Measurements from ENCODE around the gene MADD. TPM values are rescaled to one million over a fixed set of nuclear protein-coding genes. Genes with fewer than 3 reads are reported as not detected.

The MADD gene
- total and polyA plus RNA-seq, 10 of the 15 experiments (the other 5 are each of a cell fraction or from before 2014, with no cell fraction given), result 0.47 to 35.4 (median 17.6) TPM

GRCh38 chr11:47253660-47254059, 16.3 kb upstream of the MADD start (continued):
- TF ChIP-seq, protein P1, sequence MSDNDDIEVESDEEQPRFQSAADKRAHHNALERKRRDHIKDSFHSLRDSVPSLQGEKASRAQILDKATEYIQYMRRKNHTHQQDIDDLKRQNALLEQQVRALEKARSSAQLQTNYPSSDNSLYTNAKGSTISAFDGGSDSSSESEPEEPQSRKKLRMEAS (IDR thresholded peaks at IDR 0.05; ENCODE audit: low read depth, low read length), result no peak
- TF ChIP-seq TCF3 (IDR thresholded peaks at IDR 0.05; ENCODE audit: borderline replicate concordance, insufficient read depth, low read depth, low read length), result no peak
- TF ChIP-seq, protein P2, sequence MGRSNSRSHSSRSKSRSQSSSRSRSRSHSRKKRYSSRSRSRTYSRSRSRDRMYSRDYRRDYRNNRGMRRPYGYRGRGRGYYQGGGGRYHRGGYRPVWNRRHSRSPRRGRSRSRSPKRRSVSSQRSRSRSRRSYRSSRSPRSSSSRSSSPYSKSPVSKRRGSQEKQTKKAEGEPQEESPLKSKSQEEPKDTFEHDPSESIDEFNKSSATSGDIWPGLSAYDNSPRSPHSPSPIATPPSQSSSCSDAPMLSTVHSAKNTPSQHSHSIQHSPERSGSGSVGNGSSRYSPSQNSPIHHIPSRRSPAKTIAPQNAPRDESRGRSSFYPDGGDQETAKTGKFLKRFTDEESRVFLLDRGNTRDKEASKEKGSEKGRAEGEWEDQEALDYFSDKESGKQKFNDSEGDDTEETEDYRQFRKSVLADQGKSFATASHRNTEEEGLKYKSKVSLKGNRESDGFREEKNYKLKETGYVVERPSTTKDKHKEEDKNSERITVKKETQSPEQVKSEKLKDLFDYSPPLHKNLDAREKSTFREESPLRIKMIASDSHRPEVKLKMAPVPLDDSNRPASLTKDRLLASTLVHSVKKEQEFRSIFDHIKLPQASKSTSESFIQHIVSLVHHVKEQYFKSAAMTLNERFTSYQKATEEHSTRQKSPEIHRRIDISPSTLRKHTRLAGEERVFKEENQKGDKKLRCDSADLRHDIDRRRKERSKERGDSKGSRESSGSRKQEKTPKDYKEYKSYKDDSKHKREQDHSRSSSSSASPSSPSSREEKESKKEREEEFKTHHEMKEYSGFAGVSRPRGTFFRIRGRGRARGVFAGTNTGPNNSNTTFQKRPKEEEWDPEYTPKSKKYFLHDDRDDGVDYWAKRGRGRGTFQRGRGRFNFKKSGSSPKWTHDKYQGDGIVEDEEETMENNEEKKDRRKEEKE (IDR thresholded peaks at IDR 0.05), result no peak
- TF ChIP-seq, protein P3, sequence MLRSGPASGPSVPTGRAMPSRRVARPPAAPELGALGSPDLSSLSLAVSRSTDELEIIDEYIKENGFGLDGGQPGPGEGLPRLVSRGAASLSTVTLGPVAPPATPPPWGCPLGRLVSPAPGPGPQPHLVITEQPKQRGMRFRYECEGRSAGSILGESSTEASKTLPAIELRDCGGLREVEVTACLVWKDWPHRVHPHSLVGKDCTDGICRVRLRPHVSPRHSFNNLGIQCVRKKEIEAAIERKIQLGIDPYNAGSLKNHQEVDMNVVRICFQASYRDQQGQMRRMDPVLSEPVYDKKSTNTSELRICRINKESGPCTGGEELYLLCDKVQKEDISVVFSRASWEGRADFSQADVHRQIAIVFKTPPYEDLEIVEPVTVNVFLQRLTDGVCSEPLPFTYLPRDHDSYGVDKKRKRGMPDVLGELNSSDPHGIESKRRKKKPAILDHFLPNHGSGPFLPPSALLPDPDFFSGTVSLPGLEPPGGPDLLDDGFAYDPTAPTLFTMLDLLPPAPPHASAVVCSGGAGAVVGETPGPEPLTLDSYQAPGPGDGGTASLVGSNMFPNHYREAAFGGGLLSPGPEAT (IDR thresholded peaks at IDR 0.05; ENCODE audit: low read depth), result no peak
- TF ChIP-seq CBX3 (IDR thresholded peaks at IDR 0.05; ENCODE audit: borderline replicate concordance, low read depth), result no peak
- TF ChIP-seq POU2F2 (IDR thresholded peaks at IDR 0.05; ENCODE audit: borderline replicate concordance, low read depth, low read length), result no peak

GRCh38 chr11:47254386-47254785, 15.5 kb upstream of the MADD start:
- Histone ChIP-seq H3K4me1 (ENCODE audit: control insufficient read depth, insufficient read depth, low read length) (peaks cover 3% of the 10 kb centered on the region; the same call in 1 of the 2 replicates), H3K9ac (ENCODE audit: control insufficient read depth, insufficient read depth, low read length) (no peak overlapping the region), H3K79me2 (ENCODE audit: control insufficient read depth, insufficient read depth, low read length) (peaks cover 4% of the 10 kb centered on the region), H2AFZ (ENCODE audit: control insufficient read depth, low read depth, low read length) (no peak overlapping the region), H3K27me3 (replicated peaks in 1 of 2; ENCODE audit: control insufficient read depth in 2 of 2, insufficient read depth in 2 of 2, low read length in 1 of 2) (no peaks in the 10 kb centered on the region), H3K9me3 (replicated peaks; ENCODE audit: control insufficient read depth, insufficient read depth, low read length) (no peaks in the 10 kb centered on the region), H3K4me3 (no peak overlapping the region), H3K36me3 (ENCODE audit: control insufficient read depth in 2 of 2, insufficient read depth in 2 of 2, low read length in 1 of 2) (no peaks in the 10 kb centered on the region), H3K27ac (ENCODE audit: control insufficient read depth, insufficient read depth) (no peak overlapping the region), H3K4me2 (ENCODE audit: control insufficient read depth, insufficient read depth) (no peak overlapping the region), H4K20me1 (ENCODE audit: control insufficient read depth, insufficient read depth) (no peaks in the 10 kb centered on the region)
- POLR2A ChIA-PET, result interaction anchor here (1.0 kb wide), 1 partner anchor 77 kb away, joined by 3 read pairs; no protein-coding TSS in a partner anchor
- SMC1A ChIA-PET (ENCODE audit: uncharacterized antibody, unreplicated experiment), result interaction anchor here (1.3 to 1.4 kb wide), 2 partner anchors 9 to 66 kb away, joined by 3 to 4 read pairs; no protein-coding TSS in a partner anchor
- RAD21 ChIA-PET (ENCODE audit: unreplicated experiment), result no interaction called here
- no peak for TF ChIP-seq POLR2A (IDR thresholded peaks at IDR 0.05; ENCODE audit: low read depth, low read length)
- no peak for TF ChIP-seq EGR1 (IDR thresholded peaks at IDR 0.05; ENCODE audit: borderline replicate concordance in 1 of 2, low read depth in 2 of 2, low read length in 2 of 2)
- no peak for TF ChIP-seq CBX5 (IDR thresholded peaks at IDR 0.05; ENCODE audit: low read depth)
- TF ChIP-seq MYB (IDR thresholded peaks at IDR 0.05; ENCODE audit: borderline replicate concordance, low read depth, low read length), result no peak
- DNase-seq (ENCODE audit: low read depth, low spot score) (no peak), FAIRE-seq (no peak), ATAC-seq (no peak)
- whole genome bisulfite sequencing (ENCODE audit: insufficient coverage, insufficient replicate concordance, low lambda C conversion rate, missing lambda C conversion rate), result 35% methylated on average over 3 of the region's 3 CpGs
- CTCF ChIA-PET, result no interaction called here
- intact Hi-C loops (cut with micrococcal nuclease; ENCODE audit: unreplicated experiment), result no loop called here
- in situ Hi-C loops (cut with MboI), result no loop called here
- no TSS peak for BruUV-seq (replicated peaks)

Data from GM12878 (cell line).